ENCODE results near the gene SCN3A. TPM values are rescaled to one million over a fixed set of nuclear protein-coding genes. Genes with fewer than 3 reads are reported as not detected.

The SCN3A gene
- polyA plus RNA-seq, 2 donors = 0.04 to 0.06 TPM

DNA sequence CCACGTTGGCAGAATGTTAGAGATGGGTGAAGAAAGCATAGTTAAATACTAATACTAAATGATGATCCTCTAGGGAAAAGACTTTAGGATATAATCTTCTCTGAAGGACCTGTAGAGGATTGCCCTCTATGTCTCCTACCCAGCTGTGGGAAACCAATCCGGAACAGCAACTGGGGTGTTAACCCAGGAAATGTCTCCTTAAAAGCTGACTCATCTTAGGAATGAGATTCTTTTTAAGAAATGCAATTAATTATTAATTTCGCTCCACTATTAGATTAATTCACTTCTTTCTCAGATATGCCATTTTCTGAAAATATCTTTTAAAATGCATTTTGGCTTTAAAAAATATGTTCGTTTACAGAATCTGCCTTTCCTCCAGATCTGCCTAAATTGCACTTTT lies 7.4 kb downstream of the SCN3A start:
- 78 to 82% methylated on average over 4 of the region's 4 CpGs for whole genome bisulfite sequencing, 2 donors
- no peak overlapping the region for H3K27ac ChIP-seq (ENCODE audit: low read depth in 2 of 2, low read length in 1 of 2)
- no peaks in the 10 kb centered on the region for H3K9me3 ChIP-seq (ENCODE audit: control insufficient read depth in 2 of 2, insufficient read depth in 1 of 2, low read depth in 1 of 2, low read length in 1 of 2)

DNA sequence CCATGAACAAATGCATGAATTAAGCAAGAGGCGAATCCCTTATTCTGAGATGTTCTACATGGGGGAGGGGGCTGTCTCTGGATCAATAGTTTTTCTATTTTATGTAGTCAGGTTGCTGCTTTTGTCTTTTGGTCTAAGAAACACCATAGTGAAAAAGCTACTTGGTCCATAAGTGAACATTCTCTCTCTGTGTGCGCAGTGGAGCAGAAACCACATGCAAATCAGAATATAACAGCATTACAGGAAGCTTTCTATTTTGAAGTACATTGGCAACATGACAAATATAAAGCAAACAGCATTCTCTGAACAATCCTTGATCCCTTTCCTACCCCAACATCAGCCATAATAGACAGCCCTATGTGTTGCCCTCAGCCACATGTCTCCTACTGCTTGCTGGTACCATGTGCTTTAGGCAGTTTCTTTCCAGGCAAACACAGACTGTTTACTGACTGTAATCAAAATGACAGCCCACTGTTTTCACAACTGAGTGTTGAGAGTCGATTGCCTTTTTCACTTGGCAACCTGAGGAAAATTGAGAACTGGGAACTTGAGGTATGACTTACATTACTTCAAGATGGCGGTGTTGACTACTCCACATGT lies 10.6 kb downstream of the SCN3A start:
- no peaks in the 10 kb centered on the region for H3K9me3 ChIP-seq (ENCODE audit: control insufficient read depth in 2 of 2, insufficient read depth in 1 of 2, low read depth in 1 of 2, low read length in 1 of 2)
- no peaks in the 10 kb centered on the region for H3K27me3 ChIP-seq (ENCODE audit: control insufficient read depth in 1 of 2, insufficient read depth in 2 of 2, low read length in 2 of 2)
- no peak overlapping the region for H3K27ac ChIP-seq (ENCODE audit: low read depth in 2 of 2, low read length in 1 of 2)
- no peaks in the 10 kb centered on the region for H3K4me1 ChIP-seq (ENCODE audit: control insufficient read depth in 2 of 2, insufficient read depth in 2 of 2, low read length in 1 of 2)
- WGBS, 2 donors = 78 to 79% methylated on average over 4 of the region's 4 CpGs
- no peaks in the 10 kb centered on the region for H3K36me3 ChIP-seq (ENCODE audit: control insufficient read depth in 2 of 2, insufficient read depth in 2 of 2, low read length in 1 of 2)
- H3K4me3 ChIP-seq (ENCODE audit: low read depth in 1 of 2, low read length in 2 of 2) = no peak overlapping the region

More for the DNA sequence above, 7.4 kb downstream of the SCN3A start:
- Histone ChIP-seq H3K36me3 (ENCODE audit: control insufficient read depth in 2 of 2, insufficient read depth in 2 of 2, low read length in 1 of 2) (no peaks in the 10 kb centered on the region), H3K27me3 (ENCODE audit: control insufficient read depth in 1 of 2, insufficient read depth in 2 of 2, low read length in 2 of 2) (no peaks in the 10 kb centered on the region), H3K4me1 (ENCODE audit: control insufficient read depth in 2 of 2, insufficient read depth in 2 of 2, low read length in 1 of 2) (no peaks in the 10 kb centered on the region), H3K4me3 (ENCODE audit: low read depth in 1 of 2, low read length in 2 of 2) (no peak overlapping the region)

DNA sequence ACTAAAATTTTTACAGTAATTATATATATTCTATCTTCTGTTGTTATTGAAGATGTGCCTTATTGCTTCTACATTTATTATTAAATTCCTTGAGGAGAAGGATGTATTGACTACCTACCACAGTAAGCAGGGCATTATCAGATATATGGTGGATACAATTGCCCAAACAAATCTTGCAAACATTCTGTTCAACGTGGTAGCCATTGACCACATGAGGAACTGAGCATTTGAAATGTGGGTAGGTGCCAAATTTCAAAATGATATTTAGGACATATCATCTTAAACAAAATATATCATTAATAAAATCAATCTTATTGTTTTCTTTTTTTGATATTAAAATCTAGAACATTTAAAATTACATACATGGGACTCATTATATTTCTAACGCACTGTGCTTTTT lies 11.1 kb downstream of the SCN3A start:
- no peaks in the 10 kb centered on the region for H3K4me1 ChIP-seq (ENCODE audit: control insufficient read depth in 2 of 2, insufficient read depth in 2 of 2, low read length in 1 of 2)
- no peaks in the 10 kb centered on the region for H3K36me3 ChIP-seq (ENCODE audit: control insufficient read depth in 2 of 2, insufficient read depth in 2 of 2, low read length in 1 of 2)
- no peaks in the 10 kb centered on the region for H3K9me3 ChIP-seq (ENCODE audit: control insufficient read depth in 2 of 2, insufficient read depth in 1 of 2, low read depth in 1 of 2, low read length in 1 of 2)
- 73 to 80% methylated on average over 2 of the region's 2 CpGs for WGBS, 2 donors
- H3K27me3 ChIP-seq (ENCODE audit: control insufficient read depth in 1 of 2, insufficient read depth in 2 of 2, low read length in 2 of 2) = no peaks in the 10 kb centered on the region
- no peak overlapping the region for H3K4me3 ChIP-seq (ENCODE audit: low read depth in 1 of 2, low read length in 2 of 2)
- H3K27ac ChIP-seq (ENCODE audit: low read depth in 2 of 2, low read length in 1 of 2) = no peak overlapping the region

DNA sequence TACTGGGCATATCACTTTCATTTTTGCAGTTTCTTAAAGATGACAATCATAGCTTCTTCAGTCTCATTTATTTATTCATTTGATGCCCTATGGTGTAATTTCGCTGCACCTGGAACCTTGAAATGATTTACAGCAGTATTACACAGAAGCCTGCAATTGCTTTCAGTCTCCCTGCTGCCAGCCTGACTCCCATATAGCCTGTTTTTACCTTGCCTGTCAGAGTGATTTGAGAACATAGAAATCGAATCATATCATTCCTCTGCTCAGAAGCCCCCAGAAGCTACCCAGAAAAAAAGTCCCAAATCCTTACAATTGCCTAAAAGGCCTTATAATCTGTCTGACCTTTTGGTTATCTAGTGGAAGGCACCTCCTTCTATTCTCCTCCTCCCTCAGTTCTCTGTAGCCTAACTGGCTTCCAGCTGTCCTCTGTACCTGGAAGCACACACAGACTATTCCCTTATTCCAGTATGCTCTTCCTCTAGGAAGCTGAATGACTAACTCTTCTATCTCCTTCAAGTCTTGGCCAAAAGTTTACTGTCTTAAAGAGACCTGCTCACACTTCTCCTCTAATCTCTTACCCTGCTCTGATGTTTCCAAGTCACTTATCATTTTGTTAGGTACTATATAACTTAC lies 12.6 kb downstream of the SCN3A start:
- 50 to 53% methylated on average over 2 of the region's 2 CpGs for WGBS, 2 donors
- H3K9me3 ChIP-seq (ENCODE audit: control insufficient read depth in 2 of 2, insufficient read depth in 1 of 2, low read depth in 1 of 2, low read length in 1 of 2) = no peaks in the 10 kb centered on the region
- no peaks in the 10 kb centered on the region for H3K36me3 ChIP-seq (ENCODE audit: control insufficient read depth in 2 of 2, insufficient read depth in 2 of 2, low read length in 1 of 2)
- no peaks in the 10 kb centered on the region for H3K4me1 ChIP-seq (ENCODE audit: control insufficient read depth in 2 of 2, insufficient read depth in 2 of 2, low read length in 1 of 2)
- H3K27me3 ChIP-seq (ENCODE audit: control insufficient read depth in 1 of 2, insufficient read depth in 2 of 2, low read length in 2 of 2) = no peaks in the 10 kb centered on the region
- no peak overlapping the region for H3K27ac ChIP-seq (ENCODE audit: low read depth in 2 of 2, low read length in 1 of 2)
- H3K4me3 ChIP-seq (ENCODE audit: low read depth in 1 of 2, low read length in 2 of 2) = no peak overlapping the region

DNA sequence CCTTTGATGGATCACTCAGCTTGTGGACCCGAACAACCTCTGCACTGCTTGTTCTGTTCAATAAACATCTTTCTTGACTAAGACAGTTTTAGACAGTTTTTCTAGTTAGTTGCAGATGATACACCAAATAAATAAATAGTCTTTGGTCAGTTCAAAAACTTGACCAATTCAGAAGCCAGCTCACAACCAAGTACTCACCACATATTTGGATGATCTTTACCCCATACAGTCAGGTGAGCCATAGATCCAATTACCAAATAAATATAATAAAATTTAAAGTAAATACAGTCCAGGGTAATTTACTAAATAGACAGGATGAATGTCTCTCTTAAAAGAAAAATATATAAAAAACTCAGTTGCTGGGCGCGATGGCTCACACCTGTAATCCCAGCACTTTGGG lies 18.2 kb downstream of the SCN3A start:
- WGBS, 2 donors = 87 to 94% methylated on average over 3 of the region's 3 CpGs
- no peaks in the 10 kb centered on the region for H3K9me3 ChIP-seq (ENCODE audit: control insufficient read depth in 2 of 2, insufficient read depth in 1 of 2, low read depth in 1 of 2, low read length in 1 of 2)
- no peaks in the 10 kb centered on the region for H3K4me1 ChIP-seq (ENCODE audit: control insufficient read depth in 2 of 2, insufficient read depth in 2 of 2, low read length in 1 of 2)
- no peaks in the 10 kb centered on the region for H3K27me3 ChIP-seq (ENCODE audit: control insufficient read depth in 1 of 2, insufficient read depth in 2 of 2, low read length in 2 of 2)
- H3K4me3 ChIP-seq (ENCODE audit: low read depth in 1 of 2, low read length in 2 of 2) = no peak overlapping the region
- no peaks in the 10 kb centered on the region for H3K36me3 ChIP-seq (ENCODE audit: control insufficient read depth in 2 of 2, insufficient read depth in 2 of 2, low read length in 1 of 2)
- H3K27ac ChIP-seq (ENCODE audit: low read depth in 2 of 2, low read length in 1 of 2) = no peak overlapping the region

DNA sequence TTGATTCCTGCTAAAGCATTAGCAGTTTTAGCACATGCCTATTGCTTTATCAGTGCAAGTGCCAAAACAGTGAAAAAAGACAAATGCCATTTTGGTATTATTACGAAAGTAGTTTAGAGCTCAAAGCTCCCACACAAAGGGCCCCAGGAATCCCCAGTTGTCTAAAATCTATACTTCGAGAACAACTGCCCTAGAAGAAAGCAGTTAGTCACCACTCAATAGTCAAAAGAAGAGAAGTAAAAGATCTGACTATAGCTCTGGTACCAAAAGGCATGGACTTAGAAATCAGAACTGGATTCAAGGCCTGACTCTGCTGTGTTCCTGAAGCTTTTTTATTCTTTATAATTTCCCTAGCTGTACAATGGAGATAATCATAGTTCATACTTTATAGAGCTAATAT lies 21.8 kb downstream of the SCN3A start:
- Histone ChIP-seq H3K4me3 (ENCODE audit: low read depth in 1 of 2, low read length in 2 of 2) (no peak overlapping the region), H3K27ac (ENCODE audit: low read depth in 2 of 2, low read length in 1 of 2) (no peak overlapping the region), H3K27me3 (ENCODE audit: control insufficient read depth in 1 of 2, insufficient read depth in 2 of 2, low read length in 2 of 2) (no peaks in the 10 kb centered on the region), H3K4me1 (ENCODE audit: control insufficient read depth in 2 of 2, insufficient read depth in 2 of 2, low read length in 1 of 2) (no peaks in the 10 kb centered on the region), H3K9me3 (ENCODE audit: control insufficient read depth in 2 of 2, insufficient read depth in 1 of 2, low read depth in 1 of 2, low read length in 1 of 2) (no peaks in the 10 kb centered on the region), H3K36me3 (ENCODE audit: control insufficient read depth in 2 of 2, insufficient read depth in 2 of 2, low read length in 1 of 2) (no peaks in the 10 kb centered on the region)
- WGBS, 2 donors = 76 to 82% methylated on average over 2 of the region's 2 CpGs

DNA sequence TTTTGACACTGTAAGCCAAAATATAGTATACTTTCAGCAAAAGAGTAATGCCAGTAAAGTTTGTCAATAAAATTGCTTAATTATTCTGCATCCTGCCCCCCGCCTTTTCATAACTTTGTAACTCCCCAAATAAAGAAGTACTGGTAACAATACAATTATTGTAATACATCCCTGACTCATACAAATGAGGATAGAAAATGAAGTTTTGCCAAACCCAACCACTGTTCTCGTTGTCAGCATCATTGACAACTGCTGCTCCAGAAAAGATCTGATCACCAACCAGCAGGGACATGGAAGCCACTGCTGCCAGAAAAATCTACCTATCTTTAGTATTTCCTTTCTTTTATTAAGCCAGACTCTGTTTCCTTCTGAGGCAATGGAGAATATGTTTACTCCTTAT lies 27.1 kb downstream of the SCN3A start:
- Histone ChIP-seq H3K27ac (ENCODE audit: low read depth in 2 of 2, low read length in 1 of 2) (no peak overlapping the region), H3K27me3 (ENCODE audit: control insufficient read depth in 1 of 2, insufficient read depth in 2 of 2, low read length in 2 of 2) (no peaks in the 10 kb centered on the region), H3K9me3 (ENCODE audit: control insufficient read depth in 2 of 2, insufficient read depth in 1 of 2, low read depth in 1 of 2, low read length in 1 of 2) (no peaks in the 10 kb centered on the region), H3K4me3 (ENCODE audit: low read depth in 1 of 2, low read length in 2 of 2) (no peak overlapping the region), H3K36me3 (ENCODE audit: control insufficient read depth in 2 of 2, insufficient read depth in 2 of 2, low read length in 1 of 2) (no peaks in the 10 kb centered on the region), H3K4me1 (ENCODE audit: control insufficient read depth in 2 of 2, insufficient read depth in 2 of 2, low read length in 1 of 2) (no peaks in the 10 kb centered on the region)
- 70 to 79% methylated on average over 2 of the region's 2 CpGs for WGBS, 2 donors

DNA sequence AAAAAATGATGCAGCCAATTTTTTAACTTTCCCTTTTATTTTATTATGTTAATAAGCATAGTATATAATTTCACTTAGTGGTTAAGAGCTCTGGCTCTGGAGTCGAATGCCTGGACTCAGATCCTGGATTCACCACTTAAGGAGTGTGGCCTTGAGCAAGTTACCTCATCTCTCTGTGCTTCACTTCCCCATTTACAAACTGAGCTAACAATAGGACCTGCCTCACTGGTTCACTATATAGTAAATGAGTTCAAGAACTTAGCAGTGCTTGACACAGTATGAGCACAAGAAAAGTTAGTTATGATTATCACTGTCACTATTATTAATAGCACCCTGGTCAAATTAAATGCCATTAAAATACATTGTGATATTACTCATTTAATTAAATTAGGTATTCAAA lies 30.6 kb downstream of the SCN3A start:
- WGBS, 2 donors = 67 to 70% methylated on average over 1 of the region's 1 CpG
- no peaks in the 10 kb centered on the region for H3K27me3 ChIP-seq (ENCODE audit: control insufficient read depth in 1 of 2, insufficient read depth in 2 of 2, low read length in 2 of 2)
- no peak overlapping the region for H3K27ac ChIP-seq (ENCODE audit: low read depth in 2 of 2, low read length in 1 of 2)
- H3K9me3 ChIP-seq (ENCODE audit: control insufficient read depth in 2 of 2, insufficient read depth in 1 of 2, low read depth in 1 of 2, low read length in 1 of 2) = no peaks in the 10 kb centered on the region
- no peaks in the 10 kb centered on the region for H3K36me3 ChIP-seq (ENCODE audit: control insufficient read depth in 2 of 2, insufficient read depth in 2 of 2, low read length in 1 of 2)
- no peak overlapping the region for H3K4me3 ChIP-seq (ENCODE audit: low read depth in 1 of 2, low read length in 2 of 2)
- no peaks in the 10 kb centered on the region for H3K4me1 ChIP-seq (ENCODE audit: control insufficient read depth in 2 of 2, insufficient read depth in 2 of 2, low read length in 1 of 2)

DNA sequence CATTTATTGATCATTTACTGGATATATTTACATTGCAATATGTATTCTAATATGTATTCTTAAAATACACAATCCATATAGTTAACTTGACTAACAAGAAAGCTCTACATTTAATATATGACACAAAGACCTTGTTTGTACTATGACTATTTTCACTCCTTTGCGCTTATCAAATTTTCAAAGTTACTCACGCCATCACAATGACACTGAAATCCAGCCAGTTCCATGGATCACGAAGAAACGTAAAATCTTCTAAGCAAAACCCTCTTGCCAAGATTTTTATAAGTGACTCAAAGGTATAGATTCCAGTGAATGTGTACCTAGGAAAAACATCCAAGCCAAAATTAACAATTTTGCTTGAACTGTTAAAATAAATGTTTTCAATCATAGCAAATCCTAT lies 39.6 kb downstream of the SCN3A start:
- H3K27ac ChIP-seq (ENCODE audit: low read depth in 2 of 2, low read length in 1 of 2) = no peak overlapping the region
- no peaks in the 10 kb centered on the region for H3K27me3 ChIP-seq (ENCODE audit: control insufficient read depth in 1 of 2, insufficient read depth in 2 of 2, low read length in 2 of 2)
- WGBS, 2 donors = 88 to 91% methylated on average over 4 of the region's 4 CpGs
- no peak overlapping the region for H3K4me3 ChIP-seq (ENCODE audit: low read depth in 1 of 2, low read length in 2 of 2)
- no peaks in the 10 kb centered on the region for H3K4me1 ChIP-seq (ENCODE audit: control insufficient read depth in 2 of 2, insufficient read depth in 2 of 2, low read length in 1 of 2)
- no peaks in the 10 kb centered on the region for H3K36me3 ChIP-seq (ENCODE audit: control insufficient read depth in 2 of 2, insufficient read depth in 2 of 2, low read length in 1 of 2)
- H3K9me3 ChIP-seq (ENCODE audit: control insufficient read depth in 2 of 2, insufficient read depth in 1 of 2, low read depth in 1 of 2, low read length in 1 of 2) = no peaks in the 10 kb centered on the region

DNA sequence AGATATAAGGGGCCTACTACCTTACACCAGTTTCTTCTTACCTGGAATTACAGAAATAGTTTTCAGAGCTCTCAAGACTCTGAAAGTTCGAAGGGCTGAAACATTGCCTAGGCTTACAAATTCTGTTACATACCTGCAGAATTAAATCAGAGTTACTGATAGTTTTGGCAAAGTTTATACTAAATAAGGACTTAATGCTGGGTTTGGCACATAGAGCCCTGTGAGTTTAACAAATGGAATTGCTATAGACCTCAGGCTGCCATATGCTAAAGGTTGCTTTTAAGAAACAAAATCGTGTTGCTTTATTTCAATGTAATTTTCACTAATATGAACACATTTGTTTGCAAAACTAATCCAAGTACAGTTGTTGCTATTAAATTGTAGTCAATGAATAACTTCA lies 40.1 kb downstream of the SCN3A start:
- 77 to 87% methylated on average over 2 of the region's 2 CpGs for WGBS, 2 donors
- Histone ChIP-seq H3K27me3 (ENCODE audit: control insufficient read depth in 1 of 2, insufficient read depth in 2 of 2, low read length in 2 of 2) (no peaks in the 10 kb centered on the region), H3K9me3 (ENCODE audit: control insufficient read depth in 2 of 2, insufficient read depth in 1 of 2, low read depth in 1 of 2, low read length in 1 of 2) (no peaks in the 10 kb centered on the region), H3K36me3 (ENCODE audit: control insufficient read depth in 2 of 2, insufficient read depth in 2 of 2, low read length in 1 of 2) (no peaks in the 10 kb centered on the region), H3K4me3 (ENCODE audit: low read depth in 1 of 2, low read length in 2 of 2) (no peak overlapping the region), H3K4me1 (ENCODE audit: control insufficient read depth in 2 of 2, insufficient read depth in 2 of 2, low read length in 1 of 2) (no peaks in the 10 kb centered on the region), H3K27ac (ENCODE audit: low read depth in 2 of 2, low read length in 1 of 2) (no peak overlapping the region)
